H9 (cell line): ENCODE measurements around the gene SWAP70. TPM values are rescaled to one million over a fixed set of nuclear protein-coding genes. Genes with fewer than 3 reads are reported as not detected.

Experiments used
- DNase-seq: peaks from one replicate; pipeline ENCODE4 v3.0.0-alpha.2; 2017
- H2AFZ ChIP-seq: one replicate; pipeline ENCODE4 v1.6.1; 2013; ENCODE audit warnings: mild to moderate bottlenecking, low read length, control low read depth, moderate library complexity
- H2AK5ac ChIP-seq: 2 replicates; pipeline ENCODE4 v1.6.1; 2013; ENCODE audit warnings: low read length, control low read depth, mixed read lengths; ENCODE audit not compliant: insufficient read length
- H2BK120ac ChIP-seq: one replicate; pipeline ENCODE4 v1.6.1; 2013; ENCODE audit warnings: low read depth, mild to moderate bottlenecking, low read length, control low read depth, inconsistent platforms; ENCODE audit not compliant: poor library complexity, severe bottlenecking
- H2BK12ac ChIP-seq: 2 replicates; pipeline ENCODE4 v1.6.1; 2013; ENCODE audit warnings: low read length, control low read depth, mixed read lengths, low read depth; ENCODE audit not compliant: insufficient read length
- H2BK15ac ChIP-seq: 2 replicates; pipeline ENCODE4 v1.6.1; 2013; ENCODE audit warnings: low read depth, low read length, control low read depth
- H2BK20ac ChIP-seq: one replicate; pipeline ENCODE4 v1.6.1; 2013; ENCODE audit warnings: low read depth, mild to moderate bottlenecking, low read length, control low read depth, inconsistent platforms; ENCODE audit not compliant: poor library complexity, severe bottlenecking
- H2BK5ac ChIP-seq: 2 replicates; pipeline ENCODE4 v1.6.1; 2013; ENCODE audit warnings: low read length, control low read depth, mixed read lengths; ENCODE audit not compliant: insufficient read length
- H3K14ac ChIP-seq: 2 replicates; pipeline ENCODE4 v1.6.1; 2013; ENCODE audit warnings: low read length, control low read depth; ENCODE audit not compliant: insufficient read depth
- H3K18ac ChIP-seq: 2 replicates; pipeline ENCODE4 v1.6.1; 2013; ENCODE audit warnings: low read depth, mild to moderate bottlenecking, mixed read lengths, low read length, control low read depth; ENCODE audit not compliant: insufficient read length
- H3K23ac ChIP-seq: 2 replicates; pipeline ENCODE4 v1.6.1; 2013; ENCODE audit warnings: low read length, control low read depth, mixed read lengths, low read depth; ENCODE audit not compliant: insufficient read length
- H3K23me2 ChIP-seq: 2 replicates; pipeline ENCODE4 v1.6.1; 2013; ENCODE audit warnings: low read depth, mild to moderate bottlenecking, mixed read lengths, low read length, control low read depth; ENCODE audit not compliant: insufficient read length, poor library complexity, severe bottlenecking
- H3K27ac ChIP-seq: 2 replicates; pipeline ENCODE4 v1.5.1; 2013; ENCODE audit warnings: low read length, control low read depth, mixed read lengths, low read depth; ENCODE audit not compliant: insufficient read length
- H3K27me3 ChIP-seq: 2 replicates; pipeline ENCODE4 v1.6.1; 2013; ENCODE audit warnings: low read length, control low read depth, inconsistent platforms; ENCODE audit not compliant: insufficient read depth
- H3K4ac ChIP-seq: 2 replicates; pipeline ENCODE4 v1.6.1; 2013; ENCODE audit warnings: low read depth, mild to moderate bottlenecking, control low read depth, inconsistent platforms, low read length, moderate library complexity
- H3K4me1 ChIP-seq: 2 replicates; pipeline ENCODE4 v1.6.1; 2013; ENCODE audit warnings: low read length, control low read depth, inconsistent platforms; ENCODE audit not compliant: insufficient read depth
- H3K4me2 ChIP-seq: 2 replicates; pipeline ENCODE4 v1.6.1; 2013; ENCODE audit warnings: low read length, control low read depth, mixed read lengths; ENCODE audit not compliant: insufficient read length, insufficient read depth
- H3K56ac ChIP-seq: 2 replicates; pipeline ENCODE4 v1.6.1; 2013; ENCODE audit warnings: low read depth, mild to moderate bottlenecking, mixed read lengths, low read length, control low read depth; ENCODE audit not compliant: insufficient read length
- H3K79me1 ChIP-seq: 2 replicates; pipeline ENCODE4 v1.6.1; 2013; ENCODE audit warnings: low read depth, mild to moderate bottlenecking, moderate library complexity, low read length, control low read depth, inconsistent platforms; ENCODE audit not compliant: insufficient read depth, poor library complexity, severe bottlenecking
- H3K79me2 ChIP-seq: 2 replicates; pipeline ENCODE4 v1.6.1; 2013; ENCODE audit warnings: low read length, control low read depth, inconsistent platforms; ENCODE audit not compliant: insufficient read depth
- H3K9ac ChIP-seq: 2 replicates; pipeline ENCODE4 v1.6.1; 2013; ENCODE audit warnings: low read length, control low read depth, mixed read lengths; ENCODE audit not compliant: insufficient read length; ENCODE audit errors: extremely low read depth
- H3K9me3 ChIP-seq: one replicate; pipeline ENCODE4 v1.6.1; 2013; ENCODE audit warnings: low read depth, low read length, inconsistent platforms; ENCODE audit not compliant: control insufficient read depth
- H3T11ph ChIP-seq: one replicate; pipeline ENCODE4 v1.6.1; 2013; ENCODE audit warnings: mild to moderate bottlenecking, low read length, control low read depth, inconsistent platforms
- H4K20me1 ChIP-seq: one replicate; pipeline ENCODE4 v1.6.1; 2013; ENCODE audit not compliant: control insufficient read depth, insufficient read length, insufficient read depth
- H4K5ac ChIP-seq: 2 replicates; pipeline ENCODE4 v1.6.1; 2013; ENCODE audit warnings: low read depth, mild to moderate bottlenecking, mixed read lengths, low read length, control low read depth; ENCODE audit not compliant: insufficient read length
- H4K8ac ChIP-seq: replicated peaks from 2 replicates; pipeline ENCODE4 v1.6.1; 2013; ENCODE audit warnings: low read length, control low read depth, mixed read lengths, low read depth; ENCODE audit not compliant: insufficient read length
- H4K91ac ChIP-seq: 2 replicates; pipeline ENCODE4 v1.6.1; 2013; ENCODE audit warnings: low read depth, mild to moderate bottlenecking, moderate library complexity, mixed read lengths, low read length, control low read depth; ENCODE audit not compliant: insufficient read length
- H3K27ac Mint-ChIP-seq, 3 experiments: 2 replicates in 2 of 3; 3 replicates in 1 of 3; pipeline ENCODE4 v1.8.0; 2020 to 2021; ENCODE audit warnings: mixed read lengths in 3 of 3, mild to moderate bottlenecking in 1 of 3, moderate library complexity in 1 of 3
- H3K27me3 Mint-ChIP-seq: 2 replicates; pipeline ENCODE4 v1.8.0; 2021; ENCODE audit warnings: low read depth, mild to moderate bottlenecking, moderate library complexity, mixed read lengths
- H3K36me3 Mint-ChIP-seq, 3 experiments: 2 replicates in 2 of 3; 3 replicates in 1 of 3; pipeline ENCODE4 v1.8.0; 2020 to 2021; ENCODE audit warnings: low read depth in 3 of 3, mixed read lengths in 3 of 3; ENCODE audit not compliant: insufficient read depth in 1 of 3
- H3K4me1 Mint-ChIP-seq, 2 experiments: 2 replicates each; pipeline ENCODE4 v1.8.0; 2020; ENCODE audit warnings: mixed read lengths in 2 of 2
- H3K4me3 Mint-ChIP-seq, 2 experiments: 2 replicates in 1 of 2; 3 replicates in 1 of 2; pipeline ENCODE4 v1.8.0; 2020 to 2021; ENCODE audit warnings: mild to moderate bottlenecking in 2 of 2, mixed read lengths in 2 of 2, moderate library complexity in 1 of 2
- H3K9me3 Mint-ChIP-seq, 2 experiments: 2 replicates in 1 of 2; 3 replicates in 1 of 2; pipeline ENCODE4 v1.8.0; 2020; ENCODE audit warnings: mild to moderate bottlenecking in 2 of 2, mixed read lengths in 2 of 2, moderate library complexity in 1 of 2
- CTCF ChIP-seq: fragments of 200-600 bp; sonication (generic); conservative IDR thresholded peaks from 3 replicates; pipeline ENCODE4 v1.8.0; 2021; ENCODE audit warnings: antibody characterized with exemption, mild to moderate bottlenecking
- WGBS: extraction: QIAGEN DNeasy Blood & Tissue Kit; methylation state at CpG from one replicate; pipeline ENCODE4 v1.1.7; 2013; ENCODE audit warnings: missing lambda C conversion rate, low lambda C conversion rate, mixed read lengths; ENCODE audit not compliant: insufficient read length; ENCODE audit errors: extremely low coverage; 5-methylcytosine and 5-hydroxymethylcytosine counted together
- total RNA-seq: library from RNA; stranded (reverse); gene quantifications from 2 replicates; pipeline ENCODE4 v1.2.1, GENCODE V29; 2021

The SWAP70 gene
- total RNA-seq, 1 experiment from 2014 or later = 34.4 TPM

- Histone ChIP-seq H3T11ph (no peak overlapping the region), H4K5ac (no peak overlapping the region), H3K23ac (no peak overlapping the region), H4K20me1 (no peaks in the 10 kb centered on the region), H4K8ac (no peak overlapping the region), H2BK20ac (no peak overlapping the region), H2AK5ac (no peak overlapping the region), H3K4ac (no peak overlapping the region), H3K79me2 (no peaks in the 10 kb centered on the region), H3K9me3 (no peaks in the 10 kb centered on the region), H2BK120ac (no peak overlapping the region), H3K9ac (no peak overlapping the region), H3K23me2 (no peaks in the 10 kb centered on the region), H3K14ac (no peak overlapping the region), H2AFZ (no peak overlapping the region), H3K27ac (no peak overlapping the region), H3K4me1 (no peaks in the 10 kb centered on the region), H3K79me1 (no peaks in the 10 kb centered on the region), H3K56ac (no peak overlapping the region), H3K4me2 (no peak overlapping the region), H3K27me3 (no peaks in the 10 kb centered on the region), H2BK5ac (no peak overlapping the region), H2BK12ac (no peak overlapping the region), H2BK15ac (no peak overlapping the region), H3K18ac (no peak overlapping the region), H4K91ac (no peak overlapping the region)
- Mint-ChIP-seq H3K4me1 (peaks cover 11 to 14% of the 10 kb centered on the region in 2 experiments), H3K36me3 (peaks cover 0 to 9% (median 4%) of the 10 kb centered on the region in 3 experiments; a peak in 3 of 7 replicates), H3K27ac (no peak overlapping the region), H3K27me3 (no peaks in the 10 kb centered on the region), H3K4me3 (no peak overlapping the region), H3K9me3 (peaks cover 9 to 10% of the 10 kb centered on the region in 2 experiments; a peak in 4 of 5 replicates)
- DNase-seq = no peak
- no peak for TF ChIP-seq CTCF
- WGBS = no CpG with 5 or more reads among the region's 4 CpGs
Observed at GRCh38 chr11:9646324-9646723, 17.6 kb upstream of the SWAP70 start.
